Measurements from ENCODE around the gene EPN1.

EPN1 gene

DNA sequence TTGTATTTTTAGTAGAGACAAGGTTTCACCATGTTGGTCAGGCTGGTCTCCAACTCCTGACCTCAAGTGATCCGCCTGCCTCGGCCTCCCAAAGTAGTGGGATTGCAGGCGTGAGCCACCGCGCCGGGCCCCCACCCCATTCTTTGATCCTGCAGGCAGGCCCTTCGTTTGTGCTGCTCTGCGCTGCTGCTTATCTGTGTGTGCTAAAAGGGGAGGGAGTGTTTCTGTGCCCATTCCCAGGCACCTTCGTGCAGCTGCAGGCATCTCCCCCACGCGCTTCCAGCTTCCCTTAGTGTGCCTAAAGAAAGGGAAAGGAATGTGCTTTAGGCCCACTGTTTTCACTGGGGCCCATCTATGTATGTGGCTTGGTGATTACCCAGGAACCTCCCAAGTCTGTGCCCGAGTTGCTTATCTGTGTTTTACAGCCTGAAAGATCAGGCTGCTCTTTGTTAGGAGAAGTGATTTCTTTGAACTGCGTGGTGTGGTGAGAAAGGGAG is 27.2 kb downstream of the EPN1 start:
- H3K4me3 ChIP-seq (replicated peaks in 1 of 2; ENCODE audit: low read depth in 2 of 2, low read length in 2 of 2) = no peak overlapping the region
- TF ChIP-seq, protein P1, sequence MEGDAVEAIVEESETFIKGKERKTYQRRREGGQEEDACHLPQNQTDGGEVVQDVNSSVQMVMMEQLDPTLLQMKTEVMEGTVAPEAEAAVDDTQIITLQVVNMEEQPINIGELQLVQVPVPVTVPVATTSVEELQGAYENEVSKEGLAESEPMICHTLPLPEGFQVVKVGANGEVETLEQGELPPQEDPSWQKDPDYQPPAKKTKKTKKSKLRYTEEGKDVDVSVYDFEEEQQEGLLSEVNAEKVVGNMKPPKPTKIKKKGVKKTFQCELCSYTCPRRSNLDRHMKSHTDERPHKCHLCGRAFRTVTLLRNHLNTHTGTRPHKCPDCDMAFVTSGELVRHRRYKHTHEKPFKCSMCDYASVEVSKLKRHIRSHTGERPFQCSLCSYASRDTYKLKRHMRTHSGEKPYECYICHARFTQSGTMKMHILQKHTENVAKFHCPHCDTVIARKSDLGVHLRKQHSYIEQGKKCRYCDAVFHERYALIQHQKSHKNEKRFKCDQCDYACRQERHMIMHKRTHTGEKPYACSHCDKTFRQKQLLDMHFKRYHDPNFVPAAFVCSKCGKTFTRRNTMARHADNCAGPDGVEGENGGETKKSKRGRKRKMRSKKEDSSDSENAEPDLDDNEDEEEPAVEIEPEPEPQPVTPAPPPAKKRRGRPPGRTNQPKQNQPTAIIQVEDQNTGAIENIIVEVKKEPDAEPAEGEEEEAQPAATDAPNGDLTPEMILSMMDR (IDR thresholded peaks at IDR 0.05; ENCODE audit: low read depth, low read length) = no peak
- peak in 1 of 2 donors; percentile 34 for DNase-seq (ENCODE audit: low read depth in 2 of 2)

DNA sequence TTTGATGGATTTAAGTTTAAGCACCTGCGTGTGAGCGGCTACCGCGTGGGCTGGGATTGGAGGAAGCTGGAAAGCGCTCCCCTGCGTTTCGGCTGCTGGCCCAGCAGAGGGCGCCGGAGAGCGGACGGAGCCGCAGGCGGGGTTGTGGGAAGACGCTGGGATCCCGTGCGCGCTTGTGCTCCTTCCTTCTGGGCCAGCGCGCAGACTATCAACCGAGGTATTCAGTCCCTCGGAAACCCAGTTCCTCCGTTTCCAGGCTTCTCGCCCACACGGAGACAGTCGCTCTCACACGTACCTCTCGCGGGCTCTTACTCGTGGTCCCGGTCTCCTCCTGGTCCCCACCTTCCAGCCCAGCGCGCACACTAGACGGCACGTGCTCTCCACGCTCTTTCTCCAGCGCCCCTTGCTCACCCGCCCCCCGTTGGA is 28.8 kb downstream of the EPN1 start:
- TF ChIP-seq, protein P1 (IDR thresholded peaks at IDR 0.05; ENCODE audit: low read depth, low read length) = peak; percentile 77
- DNase-seq (ENCODE audit: low read depth in 2 of 2) = peak; percentile 32 to 38
- H3K4me3 ChIP-seq (replicated peaks in 1 of 2; ENCODE audit: low read depth in 2 of 2, low read length in 2 of 2) = no peak overlapping the region

DNA sequence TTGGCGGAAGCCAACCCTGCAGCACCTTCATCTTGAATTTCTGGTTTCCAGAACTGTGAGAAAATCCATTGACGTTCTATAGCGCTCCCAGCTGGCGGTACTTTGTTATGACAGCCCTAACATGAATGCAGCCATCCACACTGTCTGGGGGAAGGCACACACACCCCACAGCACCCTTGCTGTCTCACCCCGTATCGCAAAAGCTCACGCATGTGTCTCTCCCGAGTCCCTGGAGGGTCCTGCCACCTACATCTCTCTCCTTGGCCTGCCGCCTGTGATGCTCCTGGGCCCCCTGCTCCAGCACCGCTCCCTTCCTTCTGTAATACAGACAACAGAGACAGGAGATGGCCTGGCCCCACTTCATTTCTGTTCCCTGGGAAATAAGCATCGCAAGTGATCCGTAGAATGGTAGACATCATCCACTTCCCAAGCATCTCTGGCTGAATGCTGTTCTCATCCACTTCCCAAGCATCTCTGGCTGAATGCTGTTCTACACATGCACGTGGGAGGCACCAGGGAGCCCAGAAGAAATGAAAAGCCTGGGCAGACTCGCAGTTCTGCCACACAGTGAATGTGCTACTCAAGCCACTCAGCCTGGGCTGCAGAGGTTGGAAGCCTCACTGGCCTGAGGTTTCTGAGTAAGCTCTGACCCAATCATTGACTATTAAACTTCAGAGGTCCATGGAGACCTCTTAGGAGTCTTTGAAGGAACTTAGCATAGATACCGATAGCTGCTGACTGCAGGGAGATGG is 29.6 kb downstream of the EPN1 start:
- DNase-seq (ENCODE audit: low read depth in 2 of 2) = no peak

DNA sequence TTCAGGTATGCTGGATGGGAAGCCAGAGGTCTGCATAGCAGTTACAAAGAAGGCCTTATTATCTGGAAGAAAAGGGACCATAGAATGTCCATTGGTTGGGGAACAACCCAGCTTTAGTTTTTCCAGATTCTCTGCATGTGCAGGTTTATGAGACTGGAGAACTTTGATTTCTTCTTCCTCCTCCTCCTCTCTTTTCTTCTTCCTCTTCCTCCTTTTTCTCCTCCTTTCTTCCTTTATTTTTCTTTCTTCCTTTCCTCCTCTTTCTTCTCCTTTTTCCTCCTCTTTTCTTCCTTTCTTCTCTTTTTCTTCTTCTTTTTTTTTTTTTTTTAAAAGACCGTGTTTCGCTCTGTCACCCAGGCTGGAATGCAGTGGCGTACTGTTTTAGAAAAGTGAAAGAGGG is 30.9 kb downstream of the EPN1 start:
- H3K4me3 ChIP-seq (replicated peaks in 1 of 2; ENCODE audit: low read depth in 2 of 2, low read length in 2 of 2) = no peak overlapping the region
- TF ChIP-seq, protein P1 (IDR thresholded peaks at IDR 0.05; ENCODE audit: low read depth, low read length) = no peak
- no peak for DNase-seq (ENCODE audit: low read depth in 2 of 2)

More for the DNA sequence above, 29.6 kb downstream of the EPN1 start:
- TF ChIP-seq, protein P1 (IDR thresholded peaks at IDR 0.05; ENCODE audit: low read depth, low read length) = peak; percentile 17
- no peak overlapping the region for H3K4me3 ChIP-seq (replicated peaks in 1 of 2; ENCODE audit: low read depth in 2 of 2, low read length in 2 of 2)

DNA sequence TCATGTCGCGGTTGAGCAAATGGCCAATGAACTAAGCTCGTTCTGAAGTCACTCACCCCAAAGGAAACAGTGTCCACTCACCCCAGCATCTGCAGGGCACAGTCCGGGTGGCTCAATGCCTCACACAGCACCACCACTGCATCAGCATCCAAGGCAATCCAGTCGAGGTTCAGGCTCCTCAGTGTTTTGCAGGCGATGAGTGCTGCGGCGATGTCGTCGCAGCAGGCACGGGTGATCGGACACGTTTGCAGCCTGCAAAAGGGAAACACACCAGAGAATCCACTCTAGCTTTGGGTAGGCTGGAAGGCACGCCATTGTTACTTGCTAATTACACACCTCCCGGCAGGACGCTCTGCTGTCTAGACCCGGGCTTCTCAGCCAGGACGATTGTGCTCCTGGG is 36.7 kb downstream of the EPN1 start:
- DNase-seq (ENCODE audit: low read depth in 2 of 2) = no peak
- H3K4me3 ChIP-seq (replicated peaks in 1 of 2; ENCODE audit: low read depth in 2 of 2, low read length in 2 of 2) = no peak overlapping the region
- TF ChIP-seq, protein P1 (IDR thresholded peaks at IDR 0.05; ENCODE audit: low read depth, low read length) = no peak

DNA sequence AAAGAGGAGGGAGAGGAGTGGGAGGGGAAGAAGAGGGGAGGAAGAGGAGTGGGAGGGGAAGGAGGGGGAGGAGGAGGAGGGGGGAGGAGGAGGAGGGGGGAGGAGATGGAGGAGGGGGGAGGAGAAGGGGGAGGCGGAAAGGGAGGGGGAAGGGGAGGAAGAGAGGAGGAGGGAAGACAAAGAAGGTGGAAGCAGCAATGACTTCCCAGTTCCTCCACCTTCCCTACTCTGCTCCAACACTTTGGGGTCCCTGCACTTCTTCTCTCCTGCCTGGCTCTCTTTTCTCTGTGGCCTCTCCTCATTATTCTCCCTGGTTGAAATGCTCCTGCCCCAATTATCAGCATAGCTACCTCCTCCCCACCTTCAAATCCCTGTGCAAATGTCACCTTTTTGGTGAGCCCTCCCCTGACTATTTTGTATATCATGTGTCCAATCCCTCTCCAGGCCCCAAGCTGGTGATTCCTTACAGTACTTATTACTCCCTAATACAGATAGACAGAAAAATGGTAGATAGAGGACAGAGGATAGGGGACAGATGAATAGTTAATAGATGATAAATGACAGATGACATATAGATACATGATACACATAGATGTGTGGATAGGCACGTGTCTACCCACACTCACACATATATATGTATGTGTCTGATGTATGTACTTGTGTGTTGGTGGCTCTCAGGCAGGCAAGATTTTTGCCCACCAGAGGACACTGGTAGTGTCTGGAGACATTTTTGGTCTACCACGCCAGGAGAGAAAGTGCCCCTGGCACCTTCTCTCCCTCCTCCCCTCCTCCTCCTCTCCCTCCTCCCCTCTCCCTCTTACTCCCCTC is 38.0 kb downstream of the EPN1 start:
- TF ChIP-seq, protein P1 (IDR thresholded peaks at IDR 0.05; ENCODE audit: low read depth, low read length) = no peak
- no peak for DNase-seq (ENCODE audit: low read depth in 2 of 2)
- no peak overlapping the region for H3K4me3 ChIP-seq (replicated peaks in 1 of 2; ENCODE audit: low read depth in 2 of 2, low read length in 2 of 2)
